Camera-type eye (tissue), 1 donor: Measurements from ENCODE around the gene SLC8A1. TPM values are rescaled to one million over a fixed set of nuclear protein-coding genes. Genes with fewer than 3 reads are reported as not detected.

Source experiments
- total RNA-seq: library from RNA; depleted of rRNA; stranded (reverse); fragments of >200 nt; gene quantifications from one replicate; pipeline ENCODE4 v1.2.3, GENCODE V29; 2014

The SLC8A1 gene
- total RNA-seq: 138 TPM

DNA sequence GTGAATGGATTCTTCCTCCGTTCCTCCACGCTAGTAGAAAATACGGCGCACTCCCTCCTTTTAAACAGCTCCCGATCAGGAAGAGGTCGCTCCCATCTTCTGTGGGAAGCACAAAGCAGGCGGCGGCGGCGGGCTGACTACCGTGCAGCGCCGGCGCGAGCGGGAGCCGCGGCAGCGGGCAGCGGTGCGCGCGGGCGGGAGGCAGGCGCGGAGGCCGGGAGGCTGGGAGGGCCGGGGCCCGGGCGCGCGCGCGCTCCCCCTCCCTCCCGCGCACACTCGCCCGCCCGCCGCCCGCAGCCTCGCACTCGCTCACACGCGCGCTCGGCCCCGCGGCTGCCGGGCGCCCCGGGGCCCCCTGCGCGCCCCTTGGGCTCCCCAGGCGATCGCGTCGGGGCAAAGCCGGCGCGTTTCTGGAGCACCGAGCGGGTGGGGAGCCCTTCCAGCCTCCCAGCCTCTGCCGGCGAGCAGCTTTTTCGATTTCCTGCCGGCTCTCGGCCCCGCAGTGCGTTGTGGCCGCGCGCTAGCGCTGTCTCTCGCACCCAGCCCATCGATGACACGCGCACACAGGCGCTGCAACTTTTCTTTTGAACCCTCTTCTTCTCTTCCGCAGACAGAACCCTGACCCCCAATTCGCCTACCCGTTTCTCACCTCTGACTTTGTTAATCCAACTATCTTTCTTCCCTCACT is at the start of gene SLC8A1:
Gene SLC8A1 (minus strand): TSS at position 173 of the 688 bp plus-strand sequence.

